CD4-positive, alpha-beta T cell (primary cell): ENCODE results near the gene ASH1L. TPM values are rescaled to one million over a fixed set of nuclear protein-coding genes. Genes with fewer than 3 reads are reported as not detected.
"Not testable (repeated sequence)": the region's sequence is repeated elsewhere in the genome, so short reads cannot be mapped to it uniquely, and the experiment has no call there.

Experiments used
- ATAC-seq: fragments of 200-7000 bp; cut with Tn5 transposase; one replicate; pipeline ENCODE4 v1.10.0; 2022; ENCODE audit warnings: mild to moderate bottlenecking; ENCODE audit not compliant: poor library complexity
- CTCF ChIA-PET: fragments of 350-600 bp; sonication (Branson Sonifier 250); formaldehyde crosslinking; loops from one replicate; lab custom pipeline; 2021; ENCODE audit warnings: antibody characterized with exemption, inconsistent platforms; lab: Charles Lee
- POLR2A ChIA-PET: fragments of 350-600 bp; sonication (Branson Sonifier 250); formaldehyde crosslinking; loops from one replicate; lab custom pipeline; 2021; ENCODE audit warnings: antibody characterized with exemption, inconsistent platforms; lab: Charles Lee
- DNase-seq, 14 experiments: peaks; one replicate each; pipeline ENCODE4 v3.0.0-alpha.2; 2013 to 2020; ENCODE audit warnings: mixed read lengths in 2 of 14
- H3K27ac ChIP-seq, 2 donors: one replicate each; pipeline versions ENCODE4 v1.5.1 to v1.7.0; 2013; ENCODE audit warnings: low read length in 2 of 2, low read depth in 1 of 2, mild to moderate bottlenecking in 1 of 2
- H3K27me3 ChIP-seq, 2 experiments: 1 replicate in 1 of 2; 2 replicates in 1 of 2; pipeline versions ENCODE4 v1.6.1 to v1.7.0; 2013; ENCODE audit warnings: low read length in 2 of 2, control low read depth in 1 of 2, mild to moderate bottlenecking in 1 of 2, moderate library complexity in 1 of 2; ENCODE audit not compliant: insufficient read depth in 2 of 2, control insufficient read depth in 1 of 2
- H3K36me3 ChIP-seq: one replicate; pipeline ENCODE4 v1.6.1; 2013; ENCODE audit warnings: low read length, control low read depth; ENCODE audit not compliant: insufficient read depth
- H3K4me1 ChIP-seq: one replicate; pipeline ENCODE4 v1.6.1; 2013; ENCODE audit warnings: low read length, control low read depth; ENCODE audit not compliant: insufficient read depth
- H3K4me3 ChIP-seq: one replicate; pipeline ENCODE4 v1.5.1; 2013; ENCODE audit warnings: mild to moderate bottlenecking, low read length, moderate library complexity
- H3K9me3 ChIP-seq, 2 experiments: 1 replicate in 1 of 2; 2 replicates in 1 of 2; pipeline versions ENCODE4 v1.6.1 to v1.7.0; 2013; ENCODE audit warnings: low read length in 2 of 2, mild to moderate bottlenecking in 2 of 2, control low read depth in 1 of 2, moderate library complexity in 1 of 2; ENCODE audit not compliant: control insufficient read depth in 1 of 2, insufficient read depth in 1 of 2
- H3K27ac Mint-ChIP-seq: one replicate; pipeline ENCODE4 v1.8.0; 2020; ENCODE audit warnings: mixed read lengths
- H3K27me3 Mint-ChIP-seq: one replicate; pipeline ENCODE4 v1.8.0; 2021; ENCODE audit warnings: mixed read lengths
- H3K36me3 Mint-ChIP-seq: one replicate; pipeline ENCODE4 v1.8.0; 2021; ENCODE audit warnings: low read depth, mixed read lengths
- H3K4me1 Mint-ChIP-seq: one replicate; pipeline ENCODE4 v1.8.0; 2021; ENCODE audit warnings: low read depth, mixed read lengths
- H3K4me3 Mint-ChIP-seq: one replicate; pipeline ENCODE4 v1.8.0; 2020; ENCODE audit warnings: mild to moderate bottlenecking, mixed read lengths
- H3K9me3 Mint-ChIP-seq: one replicate; pipeline ENCODE4 v1.8.0; 2020; ENCODE audit warnings: mixed read lengths
- intact Hi-C, 2 experiments: fragments of 100-400 bp; cut with DNase I in 1 of 2; cut with micrococcal nuclease in 1 of 2; formaldehyde crosslinking; loops; one replicate each; pipeline versions ENCODE4 v1.15.1 to v1.9.0; 2023 to 2025; cut with DNase I, micrococcal nuclease
- total RNA-seq, 174 experiments: library from RNA in 2 of 174; stranded (reverse) in 2 of 174; gene quantifications; one replicate each; pipeline ENCODE4 v1.2.3 and lab custom pipeline; 2021 to 2026
- TF ChIP-seq, protein P1 (sequence below): fragments of 200-600 bp; IDR thresholded peaks from one replicate; pipeline ENCODE4 v1.8.0; 2022; ENCODE audit warnings: antibody characterized with exemption, mild to moderate bottlenecking

ASH1L gene
- total RNA-seq, 2 experiments from 2014 or later = 71.0 to 72.8 TPM

GRCh38 chr1:155561779-155562580 is 623 bp downstream of the ASH1L start:
- peaks cover 42% of the 10 kb centered on the region for H3K4me1 ChIP-seq
- Mint-ChIP-seq H3K4me3 (peak overlapping the region; percentile 99), H3K4me1 (peaks cover 55% of the 10 kb centered on the region), H3K36me3 (peaks cover 45% of the 10 kb centered on the region), H3K27ac (peak overlapping the region; percentile 94)
- intact Hi-C loops = loop anchor here (2.0 to 10.0 kb wide), 4 partner anchors 45 to 239 kb away; partner anchors contain the start of genes DAP3 (in 1 of the 2) and YY1AP1 (in 1 of the 2)
- H3K27ac ChIP-seq = peak overlapping the region; percentile 72 to 96
- CTCF ChIA-PET, H3K9me3 Mint-ChIP-seq, H3K27me3 Mint-ChIP-seq, H3K9me3 ChIP-seq, H3K27me3 ChIP-seq: not testable (repeated sequence)
- H3K4me3 ChIP-seq = peak overlapping the region; percentile 81
- peaks cover 14% of the 10 kb centered on the region for H3K36me3 ChIP-seq
- POLR2A ChIA-PET = interaction anchor here (0.6 to 2.2 kb wide), 5 partner anchors 20 to 289 kb away, joined by 5 to 8 read pairs (median 5); partner anchors contain the start of gene CLK2
- ATAC-seq (peak; percentile 47), DNase-seq (peak in 13 of 14 experiments; percentile 42 to 83 (median 56))

DNA sequence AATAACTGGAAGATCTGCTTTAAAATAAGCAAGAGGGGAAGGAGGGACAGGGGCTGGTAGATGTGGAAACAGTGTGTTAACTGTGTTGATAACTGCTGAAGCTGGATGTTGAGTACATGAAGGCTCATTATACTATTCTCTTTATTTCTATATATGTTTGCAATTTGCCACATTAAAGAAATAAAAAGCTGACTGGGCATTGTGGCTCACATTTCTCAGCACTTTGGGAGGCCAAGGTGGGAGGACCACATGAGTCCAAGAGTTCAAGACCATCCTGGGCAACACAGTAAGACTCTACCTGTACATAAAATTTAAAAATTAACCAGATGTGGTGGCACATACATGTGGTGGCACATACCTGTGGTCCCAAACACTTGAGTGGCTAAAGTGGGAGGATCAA is 6.7 kb downstream of the ASH1L start:
- H3K4me1 ChIP-seq = peaks cover 37% of the 10 kb centered on the region
- Mint-ChIP-seq H3K27ac (no peak overlapping the region), H3K4me3 (no peak overlapping the region), H3K4me1 (peaks cover 41% of the 10 kb centered on the region), H3K27me3 (no peaks in the 10 kb centered on the region), H3K9me3 (no peaks in the 10 kb centered on the region), H3K36me3 (peaks cover 43% of the 10 kb centered on the region)
- ChIA-PET POLR2A (no interaction called here), CTCF (no interaction called here)
- peaks cover 13% of the 10 kb centered on the region for H3K36me3 ChIP-seq
- no peak overlapping the region for H3K4me3 ChIP-seq
- no peak for DNase-seq
- intact Hi-C loops = loop anchor here in 1 of 2 experiments (10.0 kb wide), 1 partner anchor 51 kb away; no protein-coding TSS in a partner anchor
- no peaks in the 10 kb centered on the region for H3K27me3 ChIP-seq
- no peak for ATAC-seq
- H3K9me3 ChIP-seq = no peaks in the 10 kb centered on the region
- TF ChIP-seq, protein P1, sequence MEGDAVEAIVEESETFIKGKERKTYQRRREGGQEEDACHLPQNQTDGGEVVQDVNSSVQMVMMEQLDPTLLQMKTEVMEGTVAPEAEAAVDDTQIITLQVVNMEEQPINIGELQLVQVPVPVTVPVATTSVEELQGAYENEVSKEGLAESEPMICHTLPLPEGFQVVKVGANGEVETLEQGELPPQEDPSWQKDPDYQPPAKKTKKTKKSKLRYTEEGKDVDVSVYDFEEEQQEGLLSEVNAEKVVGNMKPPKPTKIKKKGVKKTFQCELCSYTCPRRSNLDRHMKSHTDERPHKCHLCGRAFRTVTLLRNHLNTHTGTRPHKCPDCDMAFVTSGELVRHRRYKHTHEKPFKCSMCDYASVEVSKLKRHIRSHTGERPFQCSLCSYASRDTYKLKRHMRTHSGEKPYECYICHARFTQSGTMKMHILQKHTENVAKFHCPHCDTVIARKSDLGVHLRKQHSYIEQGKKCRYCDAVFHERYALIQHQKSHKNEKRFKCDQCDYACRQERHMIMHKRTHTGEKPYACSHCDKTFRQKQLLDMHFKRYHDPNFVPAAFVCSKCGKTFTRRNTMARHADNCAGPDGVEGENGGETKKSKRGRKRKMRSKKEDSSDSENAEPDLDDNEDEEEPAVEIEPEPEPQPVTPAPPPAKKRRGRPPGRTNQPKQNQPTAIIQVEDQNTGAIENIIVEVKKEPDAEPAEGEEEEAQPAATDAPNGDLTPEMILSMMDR = no peak
- H3K27ac ChIP-seq = no peak overlapping the region

GRCh38 chr1:155553349-155553748 is 9.3 kb downstream of the ASH1L start:
- DNase-seq (no peak), ATAC-seq (peak; percentile 63)
- CTCF ChIA-PET = no interaction called here
- Mint-ChIP-seq H3K27me3 (no peaks in the 10 kb centered on the region), H3K27ac (peak overlapping the region; percentile 52), H3K36me3 (peaks cover 40% of the 10 kb centered on the region), H3K4me3 (peak overlapping the region; percentile 9), H3K4me1 (peaks cover 49% of the 10 kb centered on the region), H3K9me3 (no peaks in the 10 kb centered on the region)
- H3K36me3 ChIP-seq = peaks cover 8% of the 10 kb centered on the region
- no peak overlapping the region for H3K4me3 ChIP-seq
- peaks cover 33% of the 10 kb centered on the region for H3K4me1 ChIP-seq
- H3K27me3 ChIP-seq = no peaks in the 10 kb centered on the region
- TF ChIP-seq, protein P1 = no peak
- no peaks in the 10 kb centered on the region for H3K9me3 ChIP-seq
- POLR2A ChIA-PET = no interaction called here
- no peak overlapping the region for H3K27ac ChIP-seq
- intact Hi-C loops = loop anchor here in 1 of 2 experiments (10.0 kb wide), 1 partner anchor 49 kb away; no protein-coding TSS in a partner anchor
